Activated CD8-positive, alpha-beta memory T cell treated with anti-CD3 and anti-CD28 coated beads, Interleukin-2, amount 10 ng/mL, durations not matched to agents 7 days and 5 days (primary cell): ENCODE results near the gene CASKIN2. TPM values are rescaled to one million over a fixed set of nuclear protein-coding genes. Genes with fewer than 3 reads are reported as not detected.
A peak's percentile ranks its signal among the peaks of the same experiment; 100 is the strongest.

Experiments
- ATAC-seq: fragments of 150-1000 bp; cut with Tn5 transposase; one replicate; pipeline ENCODE4 v1.10.0; 2021; ENCODE audit warnings: moderate library complexity
- CTCF ChIA-PET: fragments of 350-600 bp; sonication (Branson Sonifier 250); formaldehyde crosslinking; loops from one replicate; lab custom pipeline; 2021; ENCODE audit warnings: antibody characterized with exemption; lab: Charles Lee
- DNase-seq: peaks from one replicate; pipeline ENCODE4 v3.0.0-alpha.2; 2020
- H3K27ac Mint-ChIP-seq: one replicate; pipeline ENCODE4 v1.8.0; 2021; ENCODE audit warnings: mild to moderate bottlenecking, mixed read lengths
- H3K27me3 Mint-ChIP-seq: one replicate; pipeline ENCODE4 v1.8.0; 2021; ENCODE audit warnings: mixed read lengths
- H3K36me3 Mint-ChIP-seq: one replicate; pipeline ENCODE4 v1.8.0; 2021; ENCODE audit warnings: mild to moderate bottlenecking, mixed read lengths
- H3K4me1 Mint-ChIP-seq: one replicate; pipeline ENCODE4 v1.8.0; 2021; ENCODE audit warnings: mixed read lengths
- H3K4me3 Mint-ChIP-seq: one replicate; pipeline ENCODE4 v1.8.0; 2021; ENCODE audit warnings: mild to moderate bottlenecking, moderate library complexity, mixed read lengths
- H3K9me3 Mint-ChIP-seq: one replicate; pipeline ENCODE4 v1.8.0; 2022; ENCODE audit warnings: low read depth, mixed read lengths
- total RNA-seq, 2 experiments: library from RNA; stranded (reverse); gene quantifications; one replicate each; pipeline ENCODE4 v1.2.3, GENCODE V29; 2021

Gene CASKIN2
- total RNA-seq, 2 experiments from 2014 or later, result 2.3 to 4.5 TPM

DNA sequence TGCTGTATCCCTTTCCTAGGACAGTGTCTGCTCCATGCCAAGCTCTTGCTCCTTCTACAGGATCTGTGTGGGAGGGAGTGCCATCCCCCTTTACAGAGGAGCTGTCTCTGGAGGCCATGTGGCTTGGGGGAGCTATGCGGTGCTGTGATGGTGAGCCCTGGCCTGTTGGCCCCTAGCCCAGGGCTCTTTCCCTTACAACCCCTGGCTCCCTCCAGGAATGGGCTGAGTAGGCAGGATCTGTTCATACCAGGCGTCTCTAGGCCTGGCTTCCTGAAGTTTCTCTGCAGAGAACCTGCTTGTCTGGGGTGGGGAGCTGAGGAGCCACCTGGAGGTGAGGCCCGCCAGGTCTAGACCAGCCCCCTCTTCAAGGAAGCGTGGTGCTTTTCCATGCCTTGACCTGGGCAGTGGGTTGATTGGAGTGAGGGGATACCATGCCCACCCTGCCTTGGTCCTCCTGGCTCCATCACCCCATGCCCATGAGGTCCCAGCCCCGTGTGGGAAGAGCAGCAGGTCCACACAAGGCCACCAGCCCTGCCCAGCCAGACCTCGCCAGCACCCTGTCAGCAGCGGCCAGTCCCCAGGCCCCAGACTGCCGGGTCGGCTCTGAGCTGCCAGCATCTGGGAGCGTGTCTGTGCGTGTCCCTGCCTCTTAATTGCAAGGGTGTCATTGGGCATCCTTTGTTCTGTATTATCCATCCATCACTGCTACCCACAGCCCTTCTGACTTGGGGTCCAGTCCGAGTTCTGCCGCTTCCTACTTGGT is 24.8 kb upstream of the CASKIN2 start:
- Mint-ChIP-seq H3K36me3 (no peaks in the 10 kb centered on the region), H3K27ac (no peak overlapping the region), H3K4me1 (peaks cover 12% of the 10 kb centered on the region), H3K27me3 (no peaks in the 10 kb centered on the region), H3K9me3 (no peaks in the 10 kb centered on the region), H3K4me3 (no peak overlapping the region)
- CTCF ChIA-PET, result no interaction called here
- ATAC-seq, result no peak
- no peak for DNase-seq

GRCh38 chr17:75536366-75536765 is 21.0 kb upstream of the CASKIN2 start:
- Mint-ChIP-seq H3K4me3 (no peak overlapping the region), H3K27me3 (no peaks in the 10 kb centered on the region), H3K4me1 (peaks cover 30% of the 10 kb centered on the region), H3K27ac (no peak overlapping the region), H3K9me3 (no peaks in the 10 kb centered on the region), H3K36me3 (no peaks in the 10 kb centered on the region)
- ATAC-seq (no peak), DNase-seq (no peak)
- CTCF ChIA-PET, result no interaction called here

DNA sequence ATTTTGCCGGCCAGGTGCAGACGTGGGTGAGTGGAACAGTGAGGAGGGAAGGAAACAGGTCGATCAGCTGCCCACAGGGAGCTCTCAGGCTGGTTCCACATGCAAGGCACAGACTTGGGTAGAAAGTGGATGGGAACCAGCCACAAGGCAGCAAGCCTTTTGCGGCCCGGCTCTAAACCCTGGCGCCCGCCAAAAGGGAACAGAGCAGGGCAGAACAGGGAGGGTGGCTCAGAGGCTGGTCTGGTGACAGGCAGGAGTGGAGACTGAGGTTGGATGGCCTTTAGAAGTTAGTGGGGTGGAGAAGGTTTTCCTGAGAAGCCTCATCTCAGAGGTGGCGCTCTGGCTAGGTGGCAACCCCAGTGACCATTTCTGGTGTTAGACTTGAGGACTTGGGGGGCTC is 20.5 kb upstream of the CASKIN2 start:
- H3K4me3 Mint-ChIP-seq, result no peak overlapping the region
- no peaks in the 10 kb centered on the region for H3K27me3 Mint-ChIP-seq
- no peak for DNase-seq
- H3K4me1 Mint-ChIP-seq, result peaks cover 30% of the 10 kb centered on the region
- CTCF ChIA-PET, result interaction anchor here (1.0 to 3.3 kb wide), 6 partner anchors 11 to 131 kb away, joined by 4 to 27 read pairs (median 4); partner anchors contain the start of genes LLGL2, RECQL5, SAP30BP and TMEM94
- no peak for ATAC-seq
- H3K36me3 Mint-ChIP-seq, result no peaks in the 10 kb centered on the region
- no peaks in the 10 kb centered on the region for H3K9me3 Mint-ChIP-seq
- peak overlapping the region; percentile 88 for H3K27ac Mint-ChIP-seq

DNA sequence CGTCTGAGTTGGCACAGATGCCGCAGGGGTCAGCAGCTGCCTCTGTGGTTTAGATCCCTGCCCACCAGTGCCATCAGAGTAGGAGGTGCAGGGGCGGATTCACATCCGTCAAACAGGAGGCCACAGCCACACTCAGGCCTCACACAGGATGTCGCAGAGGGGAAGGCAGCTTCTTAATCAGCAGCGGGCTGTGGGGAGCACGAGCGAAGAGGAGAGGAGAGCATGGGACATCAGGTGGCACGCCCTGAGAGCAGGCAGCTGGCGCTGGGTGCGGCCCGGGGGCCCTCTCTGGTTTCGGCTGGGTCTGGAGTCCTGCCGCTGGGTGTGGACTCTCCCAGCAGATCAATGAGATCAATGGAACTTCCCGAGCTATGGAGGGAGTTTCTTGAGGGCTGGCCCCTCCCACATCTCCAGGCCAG is 19.8 kb upstream of the CASKIN2 start:
- H3K4me1 Mint-ChIP-seq, result peaks cover 30% of the 10 kb centered on the region
- H3K9me3 Mint-ChIP-seq, result no peaks in the 10 kb centered on the region
- CTCF ChIA-PET, result interaction anchor here (0.7 to 3.3 kb wide), 12 partner anchors 10 to 265 kb away, joined by 3 to 27 read pairs (median 4); partner anchors contain the start of genes LLGL2, RECQL5, SAP30BP and TMEM94
- no peaks in the 10 kb centered on the region for H3K27me3 Mint-ChIP-seq
- ATAC-seq (peak; percentile 98), DNase-seq (peak; percentile 93)
- no peaks in the 10 kb centered on the region for H3K36me3 Mint-ChIP-seq
- peak overlapping the region; percentile 88 for H3K27ac Mint-ChIP-seq
- peak overlapping the region; percentile 27 for H3K4me3 Mint-ChIP-seq

- no peak for DNase-seq
- Mint-ChIP-seq H3K36me3 (no peaks in the 10 kb centered on the region), H3K4me1 (peaks cover 35% of the 10 kb centered on the region), H3K27me3 (peaks cover under 1% of the 10 kb centered on the region), H3K9me3 (no peaks in the 10 kb centered on the region), H3K27ac (no peak overlapping the region), H3K4me3 (no peak overlapping the region)
- no peak for ATAC-seq
- CTCF ChIA-PET, result no interaction called here
These were observed 16.4 kb upstream of the CASKIN2 start for GRCh38 chr17:75531721-75532072.

DNA sequence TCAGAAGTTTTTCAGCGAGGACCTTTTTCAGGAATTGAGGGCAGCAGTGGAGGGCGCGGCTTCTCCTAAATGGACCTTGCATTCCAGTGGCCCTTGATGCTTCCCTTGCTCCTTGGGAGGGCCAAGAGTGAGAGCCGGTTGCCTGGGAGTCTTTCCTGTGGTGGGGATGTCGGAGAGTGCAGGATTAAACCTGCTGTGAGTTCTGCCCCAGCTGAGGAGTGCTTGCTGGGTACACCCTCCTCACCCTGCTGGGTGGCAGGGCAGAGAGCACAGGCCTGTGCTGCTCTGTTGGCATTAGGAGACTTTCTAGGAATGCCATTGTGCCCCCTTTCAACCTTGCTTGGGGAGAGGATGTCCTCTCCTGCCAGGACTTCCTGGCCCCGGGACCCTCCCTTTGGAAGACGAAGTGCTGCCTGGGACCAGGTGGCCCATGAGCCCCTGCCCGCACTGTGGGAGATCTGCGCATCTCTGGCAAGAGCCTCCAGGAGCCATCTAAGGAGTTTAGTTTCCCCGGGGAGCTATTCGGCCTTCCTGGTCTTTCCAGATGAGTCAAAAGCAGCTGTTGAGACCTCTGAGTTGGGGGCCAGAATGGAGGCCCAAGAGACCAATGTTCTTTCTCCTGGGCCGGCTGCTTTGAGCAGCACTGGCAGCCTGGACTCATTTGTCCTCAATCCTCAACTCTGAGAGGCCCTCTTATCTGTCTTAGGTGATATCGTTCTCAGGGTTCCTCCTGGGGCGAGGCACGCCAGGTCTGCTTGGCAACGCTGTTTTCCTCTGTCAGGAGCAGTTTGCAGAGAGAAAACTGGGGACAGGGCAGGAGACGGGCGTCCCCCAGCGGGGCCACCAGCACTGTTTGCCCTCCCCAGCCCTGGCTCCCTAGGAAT is 15.7 kb upstream of the CASKIN2 start:
- H3K4me1 Mint-ChIP-seq, result peaks cover 38% of the 10 kb centered on the region
- peaks cover 6% of the 10 kb centered on the region for H3K27me3 Mint-ChIP-seq
- DNase-seq (no peak), ATAC-seq (no peak)
- no peaks in the 10 kb centered on the region for H3K9me3 Mint-ChIP-seq
- no peaks in the 10 kb centered on the region for H3K36me3 Mint-ChIP-seq
- CTCF ChIA-PET, result no interaction called here
- no peak overlapping the region for H3K27ac Mint-ChIP-seq
- H3K4me3 Mint-ChIP-seq, result no peak overlapping the region

DNA sequence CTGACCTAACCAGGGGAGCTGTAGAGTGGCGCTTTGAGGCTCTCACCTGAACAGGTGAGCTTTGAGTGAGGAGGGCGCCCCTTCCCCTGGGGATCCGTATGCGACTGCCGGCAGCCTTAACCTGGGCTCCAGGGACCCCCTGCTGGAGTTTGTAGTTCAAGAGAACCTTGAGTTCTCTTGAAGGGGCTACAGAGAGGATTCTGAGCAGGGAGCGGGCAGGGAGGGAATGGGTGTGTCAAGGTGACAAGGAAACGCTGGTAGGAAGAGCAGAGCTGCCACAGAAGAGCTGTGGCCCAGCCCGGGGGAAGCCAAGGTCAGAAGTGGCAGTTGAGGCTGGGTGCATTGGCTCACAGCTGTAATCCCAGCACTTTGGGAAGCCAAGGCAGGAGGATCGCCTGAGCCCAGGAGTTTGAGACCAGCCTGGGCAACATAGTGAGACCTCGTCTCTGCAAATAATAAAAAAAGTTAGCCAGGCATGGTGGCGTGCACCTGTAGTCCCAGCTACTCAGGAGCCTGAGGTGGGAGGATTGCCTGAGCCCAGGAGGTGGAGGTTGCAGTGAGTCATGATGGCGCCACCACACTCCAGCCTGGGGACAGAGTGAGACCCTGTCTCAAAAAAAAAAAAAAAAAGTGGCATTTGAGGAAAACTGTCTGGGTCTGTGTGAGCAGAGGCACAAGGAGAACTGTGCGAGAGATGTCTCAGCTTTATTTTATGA is 11.4 kb upstream of the CASKIN2 start:
- Mint-ChIP-seq H3K36me3 (peaks cover 9% of the 10 kb centered on the region), H3K4me3 (peak overlapping the region; percentile 70), H3K4me1 (peaks cover 16% of the 10 kb centered on the region), H3K27me3 (peaks cover 6% of the 10 kb centered on the region), H3K27ac (no peak overlapping the region), H3K9me3 (no peaks in the 10 kb centered on the region)
- ATAC-seq, result no peak
- CTCF ChIA-PET, result interaction anchor here (0.8 to 1.9 kb wide), 5 partner anchors 8 to 225 kb away, joined by 3 to 17 read pairs (median 4); partner anchors contain the start of gene TSEN54
- DNase-seq, result no peak

DNA sequence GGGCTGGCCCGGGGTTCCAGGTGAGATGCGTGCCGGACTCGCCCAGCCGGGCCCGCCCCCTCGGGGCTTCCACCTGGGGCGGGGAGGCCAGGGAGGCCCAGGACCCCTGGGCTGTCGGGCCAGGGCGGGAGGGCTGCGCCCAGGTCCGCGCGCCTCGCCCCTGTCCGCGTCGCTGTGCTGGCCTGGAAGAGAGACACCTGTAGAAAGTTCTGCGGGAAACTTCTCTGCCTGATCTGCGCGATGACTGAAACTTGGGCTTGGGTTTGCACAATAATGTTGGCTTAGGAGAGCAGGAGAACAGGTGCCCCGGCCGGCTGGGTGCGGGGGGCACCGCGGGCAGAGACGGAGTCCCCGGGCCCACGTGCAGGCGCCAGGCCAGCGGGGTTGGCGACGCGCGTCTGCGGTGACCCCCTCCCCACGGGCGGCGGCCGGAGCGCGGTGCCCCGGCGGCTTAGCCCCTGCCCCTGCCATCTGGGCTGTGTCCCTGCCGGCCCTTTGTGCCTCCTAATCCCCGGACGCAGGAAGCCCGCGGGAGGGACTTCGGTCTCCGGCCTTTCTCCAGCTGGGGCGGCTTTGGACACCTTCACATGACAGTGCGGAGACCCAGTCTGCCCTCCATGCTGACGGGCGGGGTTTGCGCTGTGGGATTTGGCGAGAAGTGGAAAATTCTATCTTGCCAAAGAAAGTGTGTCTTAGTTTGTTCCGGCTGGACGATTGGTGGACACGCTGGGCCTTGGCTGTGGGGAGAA is 10.6 kb upstream of the CASKIN2 start:
- no peak overlapping the region for H3K27ac Mint-ChIP-seq

GRCh38 chr17:75524970-75525805 is 9.9 kb upstream of the CASKIN2 start, which contains the start of gene LLGL2:
TSS of gene LLGL2 (plus strand) at chr17:75525697. CDS start at chr17:75543427, 17,730 bp downstream.
- CTCF ChIA-PET, result interaction anchor here (0.8 to 2.4 kb wide), 7 partner anchors 9 to 224 kb away, joined by 3 to 16 read pairs (median 3); partner anchors contain the start of gene TSEN54
- Mint-ChIP-seq H3K4me1 (peaks cover 16% of the 10 kb centered on the region), H3K27me3 (peaks cover 6% of the 10 kb centered on the region), H3K9me3 (no peaks in the 10 kb centered on the region), H3K4me3 (peak within 1 kb of the TSS; percentile 70), H3K36me3 (peaks cover 12% of the 10 kb centered on the region), H3K27ac (no peak within 1 kb of the TSS)
- DNase-seq, result peak; percentile 85
- ATAC-seq, result peak; percentile 94

More for the DNA sequence above, 10.6 kb upstream of the CASKIN2 start:
- ATAC-seq, result no peak
- H3K36me3 Mint-ChIP-seq, result peaks cover 12% of the 10 kb centered on the region
- peaks cover 16% of the 10 kb centered on the region for H3K4me1 Mint-ChIP-seq
- H3K4me3 Mint-ChIP-seq, result peak overlapping the region; percentile 70
- peaks cover 6% of the 10 kb centered on the region for H3K27me3 Mint-ChIP-seq
- H3K9me3 Mint-ChIP-seq, result no peaks in the 10 kb centered on the region
- DNase-seq, result no peak
- CTCF ChIA-PET, result interaction anchor here (0.8 to 2.4 kb wide), 10 partner anchors 9 to 225 kb away, joined by 3 to 17 read pairs (median 4); partner anchors contain the start of gene TSEN54

- Mint-ChIP-seq H3K27me3 (peaks cover 6% of the 10 kb centered on the region), H3K9me3 (no peaks in the 10 kb centered on the region), H3K36me3 (peaks cover 16% of the 10 kb centered on the region), H3K4me1 (peaks cover 19% of the 10 kb centered on the region), H3K27ac (no peak overlapping the region), H3K4me3 (peak overlapping the region; percentile 30)
- ATAC-seq, result no peak
- CTCF ChIA-PET, result interaction anchor here (1.3 to 2.4 kb wide), 7 partner anchors 8 to 225 kb away, joined by 3 to 16 read pairs (median 4); partner anchors contain the start of genes SMIM5 and TSEN54
- no peak for DNase-seq
These were observed 9.1 kb upstream of the CASKIN2 start for GRCh38 chr17:75524269-75524969.

DNA sequence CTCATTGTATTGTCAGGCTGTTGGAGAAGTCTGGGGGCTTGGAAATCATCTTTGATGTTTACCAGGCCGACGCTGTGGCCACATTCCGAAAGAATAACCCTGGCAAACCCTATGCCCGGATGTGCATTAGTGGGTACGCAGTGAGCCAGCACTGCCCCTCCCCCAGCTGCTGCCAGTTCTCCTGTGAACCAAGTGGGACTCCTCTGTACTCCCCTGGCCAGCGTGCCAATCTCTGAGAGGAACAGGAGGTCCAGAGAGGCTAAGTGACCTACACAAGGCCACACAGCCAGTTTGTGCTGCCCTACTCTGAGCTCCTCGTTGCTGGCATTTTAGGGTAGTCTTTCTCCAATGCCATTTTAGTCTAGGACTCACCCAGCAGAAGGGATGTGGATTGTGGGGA is 8.3 kb upstream of the CASKIN2 start:
- H3K4me1 Mint-ChIP-seq, result peaks cover 27% of the 10 kb centered on the region
- H3K4me3 Mint-ChIP-seq, result no peak overlapping the region
- H3K27ac Mint-ChIP-seq, result no peak overlapping the region

More for the DNA sequence above, 8.3 kb upstream of the CASKIN2 start:
- ATAC-seq (no peak), DNase-seq (no peak)
- no peaks in the 10 kb centered on the region for H3K9me3 Mint-ChIP-seq
- H3K27me3 Mint-ChIP-seq, result peaks cover 6% of the 10 kb centered on the region
- H3K36me3 Mint-ChIP-seq, result peaks cover 20% of the 10 kb centered on the region
- CTCF ChIA-PET, result interaction anchor here (0.6 to 2.4 kb wide), 4 partner anchors 11 to 367 kb away, joined by 3 to 9 read pairs (median 4); partner anchors contain the start of gene SMIM5
